T-helper 1 cell treated with Interleukin-12 subunit alpha and Interleukin-12 subunit beta and Interleukin-4 antibody, amounts not matched to agents 30 ng/mL and 1 ng/mL, for 36 hours (primary cell): ENCODE results near the gene TMEM271. TPM values are rescaled to one million over a fixed set of nuclear protein-coding genes. Genes with fewer than 3 reads are reported as not detected.
"Not testable (repeated sequence)": the region's sequence is repeated elsewhere in the genome, so short reads cannot be mapped to it uniquely, and the experiment has no call there.

Experiments used
- intact Hi-C: fragments of 100-400 bp; cut with micrococcal nuclease; formaldehyde crosslinking; loops from one replicate; pipeline ENCODE4 v1.15.1; 2024
- total RNA-seq: library from RNA; stranded (reverse); gene quantifications from 2 replicates; pipeline ENCODE4 v1.2.3, GENCODE V29; 2022

The TMEM271 gene
- total RNA-seq, 1 donor from 2014 or later = not detected

DNA sequence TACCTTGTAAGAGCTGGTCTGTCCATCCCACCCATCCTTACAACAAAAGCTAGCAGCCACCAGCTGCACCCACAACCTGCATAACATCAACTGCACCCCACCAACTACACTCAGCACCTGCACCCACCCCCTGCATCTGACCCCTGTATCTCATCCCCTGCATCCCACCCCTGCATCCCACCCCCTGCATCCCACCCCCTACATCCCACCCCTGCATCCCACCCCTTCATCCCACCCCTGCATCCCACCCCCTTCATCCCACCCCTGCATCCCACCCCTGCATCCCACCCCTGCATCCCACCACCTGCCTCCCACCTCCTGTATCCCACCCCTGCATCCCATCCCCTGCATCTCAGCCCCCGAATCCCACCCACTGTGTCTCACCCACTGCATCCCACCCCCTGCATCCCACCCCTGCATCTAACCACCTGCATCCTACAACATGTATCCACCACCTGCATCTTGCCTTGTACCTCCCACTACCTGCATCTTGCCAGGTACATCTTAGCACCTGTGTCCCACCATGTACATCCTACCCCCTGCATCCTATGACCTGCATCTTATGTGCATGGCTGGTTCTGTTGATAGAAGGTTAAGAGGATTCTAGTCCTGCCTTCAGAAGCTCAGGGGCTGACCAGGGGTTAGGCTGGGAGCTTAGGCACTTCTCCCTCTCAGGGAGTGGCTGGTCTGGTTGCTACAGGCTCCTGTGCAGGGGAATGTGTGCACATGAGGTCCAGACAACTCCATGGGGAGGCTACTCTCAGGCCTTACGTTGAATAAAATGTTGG lies 9.4 kb downstream of the TMEM271 start:
- intact Hi-C loops = no loop called here

DNA sequence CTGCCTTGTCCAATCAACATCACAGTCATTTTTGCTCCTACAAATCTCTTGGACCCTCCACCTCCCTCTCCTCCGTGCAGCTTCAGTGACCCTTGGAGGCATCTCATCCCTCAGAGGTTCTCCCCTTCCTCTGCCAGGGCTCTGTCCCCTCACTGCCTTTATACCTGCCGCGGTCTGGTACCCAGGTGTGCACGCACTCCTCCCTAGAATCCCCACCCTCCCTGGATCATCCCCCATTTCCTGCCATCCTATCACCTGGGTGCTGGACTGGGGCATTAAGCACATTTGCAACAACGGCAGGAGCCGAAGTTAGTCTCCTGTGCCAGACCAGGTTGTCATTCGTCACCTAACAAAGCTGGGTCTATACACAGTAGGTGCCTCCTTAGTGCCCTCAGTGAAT lies 10.1 kb downstream of the TMEM271 start:
- intact Hi-C loops = no loop called here

DNA sequence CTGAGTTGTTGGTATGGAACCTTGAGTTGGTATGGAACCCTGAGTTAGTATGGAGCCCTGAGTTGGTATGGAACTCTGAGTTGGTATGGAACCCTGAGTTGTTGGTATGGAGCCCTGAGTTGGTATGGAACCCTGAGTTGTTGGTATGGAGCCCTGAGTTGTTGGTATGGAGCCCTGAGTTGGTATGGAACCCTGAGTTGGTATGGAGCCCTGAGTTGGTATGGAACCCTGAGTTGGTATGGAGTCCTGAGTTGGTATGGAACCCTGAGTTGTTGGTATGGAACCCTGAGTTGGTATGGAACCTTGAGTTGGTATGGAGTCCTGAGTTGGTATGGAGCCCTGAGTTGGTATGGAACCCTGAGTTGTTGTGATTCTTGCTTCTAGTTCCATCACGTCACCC lies 10.5 kb downstream of the TMEM271 start:
- intact Hi-C loops = not testable (repeated sequence)

DNA sequence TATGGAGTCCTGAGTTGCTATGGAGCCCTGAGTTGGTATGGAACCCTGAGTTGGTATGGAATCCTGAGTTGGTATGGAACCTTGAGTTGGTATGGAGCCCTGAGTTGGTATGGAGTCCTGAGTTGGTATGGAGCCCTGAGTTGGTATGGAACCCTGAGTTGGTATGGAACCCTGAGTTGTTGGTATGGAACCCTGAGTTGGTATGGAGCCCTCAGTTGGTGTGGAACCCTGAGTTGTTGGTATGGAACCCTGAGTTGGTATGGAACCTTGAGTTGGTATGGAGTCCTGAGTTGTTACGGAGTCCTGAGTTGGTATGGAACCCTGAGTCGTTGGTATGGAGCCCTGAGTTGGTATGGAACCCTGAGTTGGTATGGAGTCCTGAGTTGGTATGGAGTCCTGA lies 13.6 kb downstream of the TMEM271 start:
- intact Hi-C loops = not testable (repeated sequence)

DNA sequence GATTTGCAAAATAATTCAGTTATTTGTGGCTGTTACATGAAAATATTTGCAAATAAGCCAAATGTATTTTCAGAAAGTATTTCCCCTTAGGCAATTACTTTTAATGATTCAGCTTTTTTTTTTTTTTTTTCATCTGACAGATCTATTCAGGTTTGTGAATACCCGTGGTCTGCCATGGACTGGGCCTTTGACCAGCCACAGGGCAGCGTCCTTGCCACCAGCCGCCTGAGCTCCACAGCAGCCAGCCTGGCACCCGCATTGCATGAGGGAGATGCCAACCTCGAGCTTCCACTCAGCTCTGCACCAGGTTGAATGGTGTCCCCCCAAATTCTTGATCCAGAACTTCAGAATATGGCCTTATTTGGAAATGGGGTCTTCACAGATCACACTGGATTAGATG lies 14.7 kb downstream of the TMEM271 start:
- intact Hi-C loops = no loop called here

DNA sequence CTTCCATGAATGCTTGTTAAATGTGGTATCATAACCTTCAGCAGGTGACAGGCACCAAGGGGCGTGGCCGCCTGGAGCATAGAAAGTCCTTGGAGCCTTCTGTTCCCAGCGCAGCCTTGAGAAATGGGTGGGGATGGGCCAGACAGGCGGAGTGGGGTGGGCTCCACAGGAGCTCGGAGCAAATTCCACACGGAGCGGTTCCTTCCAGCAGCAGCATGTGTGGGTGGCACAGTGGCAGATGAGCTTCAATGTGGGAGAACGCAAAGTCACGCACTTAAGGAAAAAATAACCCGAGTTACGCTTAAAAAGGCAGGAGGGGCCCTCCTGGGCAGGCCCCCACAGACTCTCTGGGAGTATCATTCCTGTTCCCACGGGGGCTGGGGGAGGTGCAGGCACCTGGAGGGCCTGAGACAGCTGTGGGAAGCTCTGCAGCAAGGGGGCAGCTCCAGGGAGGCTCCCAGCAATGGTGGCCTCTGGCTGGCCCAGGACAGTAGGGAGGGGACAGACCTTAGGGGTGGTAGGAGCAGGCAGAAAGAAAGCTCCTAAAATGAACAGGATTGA lies 15.3 kb downstream of the TMEM271 start:
- intact Hi-C loops = no loop called here

DNA sequence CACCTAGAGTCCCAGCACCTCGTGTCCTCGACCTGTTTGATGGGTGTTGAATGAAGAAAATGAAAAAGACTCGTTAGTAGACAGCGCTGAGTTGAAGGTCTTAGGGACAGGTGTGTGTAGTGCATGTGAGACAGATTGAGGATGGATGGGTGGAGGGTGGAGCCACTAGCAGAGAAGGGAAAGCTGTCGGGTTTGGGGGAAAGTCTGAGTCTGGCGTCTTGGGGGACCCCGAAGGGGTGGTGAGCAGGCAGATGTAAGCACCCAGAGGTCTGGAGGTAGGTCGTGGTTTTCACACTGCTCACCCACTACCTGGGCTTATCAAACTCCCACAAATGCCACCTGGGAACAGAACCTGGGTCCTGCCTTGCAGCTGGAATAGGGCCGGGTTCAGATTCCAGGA lies 16.0 kb downstream of the TMEM271 start:
- intact Hi-C loops = no loop called here

DNA sequence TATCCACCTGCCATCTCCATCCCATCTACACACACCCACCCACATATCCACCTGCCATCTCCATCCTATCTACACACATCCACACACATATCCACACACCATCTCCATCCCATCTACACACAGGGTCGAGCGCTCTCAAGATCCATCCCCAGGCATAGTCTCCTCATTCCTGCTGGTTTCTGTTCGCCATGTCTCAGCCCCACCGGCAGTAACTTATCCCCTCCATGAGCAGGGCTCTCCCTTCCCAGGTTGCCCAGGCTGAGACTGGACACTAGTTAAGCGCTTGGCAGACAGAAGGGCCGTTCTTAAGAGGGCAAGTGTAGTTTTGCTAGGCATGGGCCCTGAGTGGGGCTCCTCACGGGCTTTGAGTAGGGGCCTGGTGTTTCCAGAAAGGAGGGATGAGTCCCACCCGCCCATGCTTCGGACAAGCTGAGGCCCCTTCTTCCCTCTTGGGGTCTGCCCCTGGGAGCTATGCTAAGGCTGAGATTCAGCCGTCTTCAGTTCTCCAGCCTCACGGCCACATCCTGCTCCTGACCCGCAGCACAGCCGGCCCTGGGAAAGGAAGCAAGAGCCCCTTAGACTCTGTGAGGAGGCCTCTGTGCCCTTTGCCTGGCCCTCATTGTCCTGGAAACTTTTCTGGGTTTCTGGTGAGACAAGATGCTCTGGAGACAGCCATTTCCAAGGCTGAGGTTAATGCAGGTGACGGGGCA lies 20.4 kb downstream of the TMEM271 start:
- intact Hi-C loops = no loop called here

DNA sequence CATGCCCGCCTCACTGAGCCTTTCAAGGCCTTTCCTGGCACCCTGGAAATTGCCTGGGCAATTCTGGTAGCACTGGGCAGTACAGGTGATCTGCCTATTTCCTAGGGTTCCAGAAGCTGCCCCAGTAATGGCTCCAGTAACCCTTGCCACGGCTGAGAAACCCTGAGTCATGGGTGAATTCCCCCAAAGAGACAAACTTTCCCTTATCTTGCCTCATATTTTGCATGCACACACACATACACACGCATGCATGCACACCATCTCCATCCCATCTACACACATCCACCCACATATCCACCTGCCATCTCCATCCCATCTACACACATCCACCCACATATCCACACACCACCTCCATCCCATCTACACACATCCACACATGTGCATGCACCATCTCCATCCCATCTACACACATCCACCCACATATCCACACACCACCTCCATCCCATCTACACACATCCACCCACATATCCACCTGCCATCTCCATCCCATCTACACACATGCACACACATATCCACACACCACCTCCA lies 21.2 kb downstream of the TMEM271 start:
- intact Hi-C loops = not testable (repeated sequence)

DNA sequence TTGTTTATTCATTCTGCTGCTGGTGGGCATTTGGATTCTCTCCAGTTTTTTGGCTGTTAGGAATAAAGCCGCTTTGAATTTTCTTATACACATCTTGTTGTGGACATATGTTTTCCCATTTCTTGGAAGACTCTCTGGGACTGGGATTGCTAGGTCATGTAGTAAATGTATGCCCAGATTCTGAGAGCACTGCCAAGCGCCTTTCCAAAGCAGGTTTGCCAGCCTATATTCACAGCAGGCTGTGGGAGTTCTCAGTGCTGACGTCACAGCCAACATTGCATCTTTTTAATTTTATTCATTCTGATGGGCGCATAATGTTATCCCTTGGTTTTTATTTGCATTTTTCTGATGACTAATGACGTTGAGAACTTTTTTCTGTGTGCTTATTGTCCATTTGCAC lies 24.1 kb downstream of the TMEM271 start:
- intact Hi-C loops = no loop called here

DNA sequence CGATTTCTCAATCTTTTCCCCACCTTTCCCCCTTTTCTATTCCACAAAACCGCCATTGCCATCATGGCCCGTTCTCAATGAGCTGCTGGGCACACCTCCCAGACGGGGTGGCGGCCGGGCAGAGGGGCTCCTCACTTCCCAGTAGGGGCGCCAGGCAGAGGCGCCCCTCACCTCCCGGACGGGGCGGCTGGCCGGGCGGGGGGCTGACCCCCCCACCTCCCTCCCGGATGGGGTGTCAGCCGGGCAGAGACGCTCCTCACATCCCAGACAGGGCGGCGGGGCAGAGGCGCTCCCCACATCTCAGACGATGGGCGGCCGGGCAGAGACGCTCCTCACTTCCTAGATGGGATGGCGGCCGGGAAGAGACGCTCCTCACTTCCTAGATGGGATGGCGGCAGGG lies 25.8 kb downstream of the TMEM271 start:
- intact Hi-C loops = not testable (repeated sequence)

DNA sequence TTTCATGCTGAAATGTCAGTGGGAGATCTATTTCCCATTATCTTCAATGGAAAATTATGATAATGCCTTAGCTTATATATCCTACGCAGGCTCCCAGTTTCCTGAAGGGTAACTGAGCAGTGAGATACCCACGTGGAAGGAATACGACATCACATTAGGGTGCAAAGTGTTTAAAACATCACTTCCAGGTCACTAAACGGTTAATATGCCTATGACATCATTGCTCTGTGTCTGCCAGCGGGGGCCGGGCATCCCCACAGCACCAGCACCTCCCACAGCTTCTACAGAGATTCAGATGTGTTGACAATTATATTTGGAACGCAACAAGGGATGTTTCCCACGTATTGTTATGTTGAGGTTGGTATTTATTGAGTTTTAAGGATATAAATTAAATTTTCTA lies 27.1 kb downstream of the TMEM271 start:
- intact Hi-C loops = no loop called here

DNA sequence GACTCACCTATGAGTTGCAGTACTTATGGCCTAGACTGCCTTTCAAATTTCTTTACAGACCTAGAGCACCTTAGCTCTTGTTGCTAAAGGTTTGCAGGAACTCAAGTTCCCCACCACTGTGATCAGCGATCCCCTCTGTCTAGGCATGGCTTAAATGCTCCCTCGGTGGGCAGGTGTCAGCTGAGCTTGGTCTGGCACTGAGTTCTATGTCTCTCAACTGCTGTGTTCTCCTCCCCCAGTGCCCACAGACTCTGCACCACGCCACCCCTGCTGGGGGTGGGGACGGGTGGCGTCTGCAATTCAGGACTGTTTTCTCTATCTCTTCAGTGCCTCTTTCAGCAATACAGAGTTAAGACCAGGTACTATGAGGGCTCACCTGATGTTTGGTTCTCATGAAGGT lies 30.5 kb downstream of the TMEM271 start:
- intact Hi-C loops = no loop called here

DNA sequence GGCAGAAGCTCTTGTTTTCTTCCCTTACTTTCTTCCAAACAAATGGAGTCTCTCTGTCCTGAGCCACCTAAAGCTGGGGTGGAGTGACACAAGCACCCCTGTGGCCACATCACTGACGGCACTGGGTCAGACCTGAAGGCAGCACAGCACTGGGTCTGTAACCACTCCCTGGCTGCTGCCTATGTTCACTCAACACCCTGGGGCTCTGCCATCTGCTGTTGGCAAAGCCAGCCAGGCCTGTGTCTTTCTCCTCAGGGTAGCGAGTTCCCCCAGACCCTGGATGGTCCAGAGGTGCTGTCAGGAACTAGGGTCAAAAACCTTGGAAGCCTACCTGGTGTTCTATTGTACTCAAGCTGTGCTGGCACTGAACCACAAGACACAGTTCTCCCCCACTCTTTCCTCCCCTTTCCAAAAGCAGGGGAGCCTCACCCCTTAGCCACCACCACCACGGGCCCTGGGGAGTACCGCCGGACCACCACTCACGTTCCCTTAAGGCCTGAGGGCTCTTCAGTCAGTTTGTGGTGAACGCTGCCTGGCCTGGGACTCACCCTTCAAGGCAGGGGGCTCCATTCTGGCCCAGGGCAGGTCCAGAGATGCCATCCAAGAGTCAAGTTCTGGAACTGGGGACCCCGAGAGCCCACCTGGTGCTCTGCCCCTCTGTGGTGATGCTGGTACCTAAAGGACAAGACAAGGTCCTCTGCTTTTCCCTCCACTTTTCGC lies 31.5 kb downstream of the TMEM271 start:
- intact Hi-C loops = no loop called here

DNA sequence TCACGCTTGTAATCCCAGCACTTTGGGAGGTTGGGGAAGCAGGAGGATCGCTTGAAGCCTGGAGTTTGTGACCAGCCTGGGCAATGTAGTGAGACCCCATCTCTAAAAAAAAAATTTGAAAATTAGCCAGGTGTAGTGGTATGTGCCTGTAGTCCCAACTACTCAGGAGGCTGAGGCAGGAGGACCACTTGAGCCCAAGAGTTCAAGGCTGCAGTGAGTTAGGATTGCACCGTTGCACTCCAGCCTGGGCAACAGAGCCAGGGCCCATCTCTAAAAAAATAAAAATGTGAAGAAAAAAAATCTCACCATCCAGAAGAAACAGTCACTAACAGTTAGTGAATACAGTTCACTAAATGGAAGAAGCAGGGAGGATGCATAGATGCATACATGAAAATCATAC lies 34.8 kb downstream of the TMEM271 start:
- intact Hi-C loops = no loop called here

DNA sequence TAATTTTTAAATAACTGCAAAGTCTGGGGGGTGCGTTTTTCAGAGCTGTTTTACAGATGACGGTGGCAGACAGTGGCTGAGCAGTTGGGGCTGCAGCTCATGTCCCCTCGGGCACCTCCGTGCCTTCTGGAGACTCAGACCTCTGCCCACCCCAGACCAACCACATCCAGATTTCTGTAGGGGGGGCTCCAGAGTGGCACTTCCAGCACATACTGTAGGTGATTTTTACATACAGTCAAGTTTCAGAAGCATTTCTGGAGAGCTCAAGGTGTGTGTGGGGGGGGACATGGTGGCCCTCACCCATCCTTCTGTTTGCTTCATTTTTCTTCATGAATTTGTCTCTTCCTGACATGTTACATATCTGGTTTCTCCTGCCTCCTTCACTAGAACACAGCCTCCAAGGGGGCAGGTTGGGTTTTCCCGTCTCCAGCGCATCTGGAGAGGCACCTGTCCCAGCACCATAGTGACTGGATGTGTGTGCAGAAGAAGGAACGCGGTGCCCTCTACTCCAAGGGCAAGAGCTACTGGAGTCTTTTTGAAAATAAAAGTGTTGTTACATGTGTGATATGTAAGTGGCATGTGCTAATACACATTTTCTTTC lies 37.5 kb downstream of the TMEM271 start:
- intact Hi-C loops = no loop called here

DNA sequence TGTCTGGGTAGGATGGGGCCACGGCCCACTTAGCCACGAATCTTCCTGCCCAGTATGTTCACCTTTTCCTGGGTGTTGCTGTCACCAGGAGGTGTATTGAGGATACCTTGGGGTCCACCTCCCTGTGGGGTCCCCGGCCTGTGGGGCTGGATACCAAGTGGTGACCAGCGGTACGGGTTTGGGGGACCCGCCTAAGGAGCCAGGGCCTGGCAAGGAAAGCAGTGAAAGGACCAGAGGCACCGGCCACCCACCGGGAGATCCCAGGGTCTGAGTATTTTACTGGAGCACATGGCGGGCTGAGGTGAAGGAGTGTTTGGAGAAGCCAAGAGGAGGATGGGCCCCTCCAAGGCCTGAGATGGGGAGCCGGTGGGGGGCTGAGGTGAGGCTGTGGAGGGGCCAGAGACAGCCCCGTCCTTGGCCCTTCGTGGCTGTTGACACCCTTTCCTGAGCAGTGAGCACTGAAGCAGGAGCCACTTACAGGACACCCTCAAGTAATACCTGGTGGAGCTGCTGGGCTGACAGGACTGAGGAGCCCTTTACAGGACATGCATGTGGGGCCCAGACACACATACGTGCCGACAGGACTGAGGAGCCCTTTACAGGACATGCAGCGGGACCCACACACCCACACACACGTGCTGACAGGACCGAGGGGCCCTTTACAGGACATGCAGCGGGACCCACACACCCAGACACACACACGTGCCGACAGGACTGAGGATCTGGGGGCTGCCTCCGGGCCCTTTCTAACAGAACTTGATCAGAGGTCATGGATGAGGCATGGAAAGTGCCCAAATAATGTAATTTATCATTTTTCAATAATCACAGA lies 38.4 kb downstream of the TMEM271 start:
- intact Hi-C loops = no loop called here

DNA sequence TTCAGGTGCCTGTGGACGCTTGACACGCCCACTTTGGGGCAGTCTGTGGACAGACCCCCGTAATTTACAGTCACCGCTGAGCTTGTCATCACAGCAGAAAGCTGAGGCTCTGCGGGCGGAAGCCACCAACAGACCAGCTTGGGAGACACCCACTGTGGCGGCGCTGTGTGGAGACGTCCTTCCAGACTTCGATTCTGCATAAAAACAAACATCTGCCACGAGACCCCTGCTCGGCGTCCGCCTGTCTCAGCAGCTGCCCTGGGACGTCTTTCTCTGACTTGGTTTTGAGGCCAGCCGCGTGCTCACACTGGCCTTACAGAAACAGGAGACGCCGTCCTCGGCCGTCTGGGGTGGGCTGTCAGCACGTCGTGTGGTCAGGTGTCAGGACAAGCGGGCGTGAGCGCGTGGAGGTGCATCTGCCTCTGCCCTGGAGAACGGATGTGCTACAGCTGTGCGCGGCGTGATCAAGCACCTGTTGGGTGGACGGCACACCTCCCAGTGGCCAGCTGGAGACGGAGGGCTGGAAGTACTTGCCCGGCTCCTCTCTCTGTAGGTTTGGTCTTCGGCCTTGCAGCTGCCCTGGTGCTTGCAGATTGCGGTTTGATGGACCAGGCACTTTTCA lies 39.6 kb downstream of the TMEM271 start:
- intact Hi-C loops = no loop called here

DNA sequence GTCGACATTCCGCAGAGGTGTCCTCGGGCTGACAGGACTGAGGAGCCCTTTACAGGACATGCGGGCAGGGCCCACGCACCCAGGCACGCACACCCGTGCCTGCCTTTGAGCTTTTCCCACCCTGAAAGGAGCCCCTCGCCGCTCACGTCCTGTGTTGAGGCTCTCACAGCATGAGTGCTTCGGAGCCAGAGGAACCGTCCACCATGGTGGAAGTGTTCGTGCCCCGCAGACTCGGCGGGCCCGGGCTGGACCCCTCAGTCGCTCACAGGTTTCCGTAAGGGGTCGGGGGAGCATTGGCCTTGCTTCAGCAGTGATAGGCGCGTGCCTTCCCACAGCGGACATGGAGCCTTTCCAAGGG lies 40.2 kb downstream of the TMEM271 start:
- intact Hi-C loops = no loop called here
